ENCODE results near the gene DUS3L. TPM values are rescaled to one million over a fixed set of nuclear protein-coding genes. Genes with fewer than 3 reads are reported as not detected.

Gene DUS3L
- total RNA-seq, 1 donor from 2014 or later: 18.4 TPM

DNA sequence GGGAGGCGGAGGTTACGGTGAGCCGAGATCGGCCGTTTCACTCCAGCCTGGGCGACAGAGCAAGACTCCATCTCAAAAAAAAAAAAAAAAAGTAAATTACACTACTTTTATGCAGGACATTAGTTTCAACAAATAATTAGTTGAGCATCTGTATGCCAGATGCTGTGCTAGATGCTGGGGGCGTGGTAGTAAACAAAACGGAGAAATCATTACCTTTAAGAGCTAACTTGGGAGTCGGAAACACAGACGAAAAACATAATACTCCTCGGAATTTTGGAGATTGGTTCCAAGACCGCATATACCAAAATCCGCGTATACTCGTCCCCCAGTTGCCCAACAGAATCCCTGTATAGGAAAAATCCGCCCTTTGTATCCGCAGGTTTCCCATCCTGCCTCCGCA lies 1.3 kb upstream of the DUS3L start:
- no peaks in the 10 kb centered on the region for H3K9me3 Mint-ChIP-seq (ENCODE audit: low read depth)
- H3K36me3 Mint-ChIP-seq (ENCODE audit: low read depth): peaks cover 9% of the 10 kb centered on the region
- H3K27ac Mint-ChIP-seq (ENCODE audit: unreplicated experiment): no peak overlapping the region
- H3K4me1 Mint-ChIP-seq (ENCODE audit: low read depth): peaks cover 10% of the 10 kb centered on the region
- TF ChIP-seq, protein P1, sequence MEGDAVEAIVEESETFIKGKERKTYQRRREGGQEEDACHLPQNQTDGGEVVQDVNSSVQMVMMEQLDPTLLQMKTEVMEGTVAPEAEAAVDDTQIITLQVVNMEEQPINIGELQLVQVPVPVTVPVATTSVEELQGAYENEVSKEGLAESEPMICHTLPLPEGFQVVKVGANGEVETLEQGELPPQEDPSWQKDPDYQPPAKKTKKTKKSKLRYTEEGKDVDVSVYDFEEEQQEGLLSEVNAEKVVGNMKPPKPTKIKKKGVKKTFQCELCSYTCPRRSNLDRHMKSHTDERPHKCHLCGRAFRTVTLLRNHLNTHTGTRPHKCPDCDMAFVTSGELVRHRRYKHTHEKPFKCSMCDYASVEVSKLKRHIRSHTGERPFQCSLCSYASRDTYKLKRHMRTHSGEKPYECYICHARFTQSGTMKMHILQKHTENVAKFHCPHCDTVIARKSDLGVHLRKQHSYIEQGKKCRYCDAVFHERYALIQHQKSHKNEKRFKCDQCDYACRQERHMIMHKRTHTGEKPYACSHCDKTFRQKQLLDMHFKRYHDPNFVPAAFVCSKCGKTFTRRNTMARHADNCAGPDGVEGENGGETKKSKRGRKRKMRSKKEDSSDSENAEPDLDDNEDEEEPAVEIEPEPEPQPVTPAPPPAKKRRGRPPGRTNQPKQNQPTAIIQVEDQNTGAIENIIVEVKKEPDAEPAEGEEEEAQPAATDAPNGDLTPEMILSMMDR (IDR thresholded peaks at IDR 0.05): no peak
- H3K4me3 Mint-ChIP-seq (ENCODE audit: unreplicated experiment): no peak overlapping the region
- DNase-seq (ENCODE audit: low spot score): no peak
- H3K27me3 Mint-ChIP-seq (ENCODE audit: low read depth): no peaks in the 10 kb centered on the region

DNA sequence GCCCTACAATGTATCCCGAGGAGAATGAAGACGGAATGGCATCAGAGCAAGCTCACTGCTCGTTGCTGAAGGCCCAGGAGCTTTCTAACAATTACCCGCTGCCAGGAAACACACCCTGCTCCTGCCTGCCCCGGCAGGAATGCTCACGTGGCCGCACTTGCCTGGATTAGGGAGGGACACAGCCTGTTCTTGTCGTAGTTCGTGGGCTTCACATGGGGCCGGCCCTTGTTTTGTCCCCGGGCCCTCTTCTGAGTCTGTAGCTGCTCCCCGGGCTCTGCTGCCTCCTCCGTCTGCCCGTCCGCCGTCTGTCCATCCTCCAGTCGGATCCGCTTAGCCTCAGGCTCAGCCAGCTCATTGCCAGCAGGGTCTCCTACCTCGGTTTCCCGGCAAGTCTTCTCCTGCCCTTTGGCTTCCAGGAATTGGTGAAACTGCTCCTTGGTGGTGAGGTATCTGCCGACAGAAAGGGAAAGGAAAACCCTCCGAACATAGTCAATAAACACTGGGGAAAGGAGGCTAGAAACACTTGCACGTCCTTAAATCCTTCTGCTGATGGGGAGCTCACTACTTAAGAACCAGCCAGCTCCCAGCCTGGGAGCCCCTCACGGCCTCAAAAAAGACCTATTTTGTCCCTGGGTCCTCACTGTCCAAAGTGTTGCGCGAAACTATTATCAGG lies 941 bp downstream of the DUS3L start:
- Mint-ChIP-seq H3K4me3 (ENCODE audit: unreplicated experiment) (peak overlapping the region; percentile 96), H3K27ac (ENCODE audit: unreplicated experiment) (peak overlapping the region; percentile 99), H3K4me1 (ENCODE audit: low read depth) (peaks cover 10% of the 10 kb centered on the region), H3K27me3 (ENCODE audit: low read depth) (no peaks in the 10 kb centered on the region), H3K36me3 (ENCODE audit: low read depth) (peaks cover 16% of the 10 kb centered on the region), H3K9me3 (ENCODE audit: low read depth) (no peaks in the 10 kb centered on the region)
- DNase-seq (ENCODE audit: low spot score): no peak
- TF ChIP-seq, protein P1 (IDR thresholded peaks at IDR 0.05): no peak

DNA sequence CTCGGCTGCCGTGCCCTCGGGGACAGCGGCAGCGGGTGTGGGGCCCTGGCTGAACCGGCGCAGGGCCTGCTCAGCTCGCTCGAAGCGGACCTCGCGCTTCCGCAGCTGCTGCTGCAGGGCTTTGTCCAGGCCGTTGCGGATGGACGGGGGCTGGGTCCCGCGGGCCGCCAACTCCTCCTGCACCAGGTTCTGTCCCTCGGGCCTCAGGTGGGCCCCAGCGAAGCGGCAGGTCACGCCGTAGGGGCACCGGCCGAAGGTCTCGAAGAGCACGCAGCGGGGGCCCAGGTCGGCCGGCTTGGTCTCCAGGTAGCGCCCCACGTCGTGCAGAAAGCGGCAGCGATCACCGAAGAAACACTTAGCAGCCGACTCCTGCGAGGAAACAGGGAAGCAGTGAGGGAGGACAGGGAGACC lies 1.6 kb downstream of the DUS3L start:
- Mint-ChIP-seq H3K4me1 (ENCODE audit: low read depth) (peaks cover 10% of the 10 kb centered on the region), H3K36me3 (ENCODE audit: low read depth) (peaks cover 16% of the 10 kb centered on the region), H3K4me3 (ENCODE audit: unreplicated experiment) (peak overlapping the region; percentile 12), H3K27me3 (ENCODE audit: low read depth) (no peaks in the 10 kb centered on the region), H3K27ac (ENCODE audit: unreplicated experiment) (no peak overlapping the region), H3K9me3 (ENCODE audit: low read depth) (no peaks in the 10 kb centered on the region)
- no peak for DNase-seq (ENCODE audit: low spot score)
- TF ChIP-seq, protein P1 (IDR thresholded peaks at IDR 0.05): no peak

DNA sequence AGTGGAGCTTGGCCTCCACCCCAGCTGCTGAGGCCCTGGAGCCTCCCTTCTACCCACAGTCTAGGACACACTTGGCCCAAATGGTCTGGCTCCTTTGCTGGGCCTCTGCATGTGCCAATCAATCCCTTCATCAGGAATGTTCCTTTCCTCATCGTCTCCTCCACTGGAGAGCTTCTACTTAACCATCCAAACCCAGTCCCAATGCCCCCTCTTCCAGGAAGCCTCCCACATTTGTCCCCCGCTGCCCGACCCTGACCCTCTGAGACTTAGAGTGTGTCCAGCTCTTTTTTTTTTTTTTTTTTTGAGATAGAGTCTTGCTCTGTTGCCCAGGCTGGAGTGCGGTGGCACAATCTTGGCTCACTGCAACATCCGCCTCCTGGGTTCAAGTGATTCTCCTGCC lies 2.5 kb downstream of the DUS3L start:
- Mint-ChIP-seq H3K36me3 (ENCODE audit: low read depth) (peaks cover 16% of the 10 kb centered on the region), H3K9me3 (ENCODE audit: low read depth) (no peaks in the 10 kb centered on the region), H3K4me3 (ENCODE audit: unreplicated experiment) (no peak overlapping the region), H3K27ac (ENCODE audit: unreplicated experiment) (no peak overlapping the region), H3K4me1 (ENCODE audit: low read depth) (peaks cover 10% of the 10 kb centered on the region), H3K27me3 (ENCODE audit: low read depth) (no peaks in the 10 kb centered on the region)
- TF ChIP-seq, protein P1 (IDR thresholded peaks at IDR 0.05): no peak
- no peak for DNase-seq (ENCODE audit: low spot score)

DNA sequence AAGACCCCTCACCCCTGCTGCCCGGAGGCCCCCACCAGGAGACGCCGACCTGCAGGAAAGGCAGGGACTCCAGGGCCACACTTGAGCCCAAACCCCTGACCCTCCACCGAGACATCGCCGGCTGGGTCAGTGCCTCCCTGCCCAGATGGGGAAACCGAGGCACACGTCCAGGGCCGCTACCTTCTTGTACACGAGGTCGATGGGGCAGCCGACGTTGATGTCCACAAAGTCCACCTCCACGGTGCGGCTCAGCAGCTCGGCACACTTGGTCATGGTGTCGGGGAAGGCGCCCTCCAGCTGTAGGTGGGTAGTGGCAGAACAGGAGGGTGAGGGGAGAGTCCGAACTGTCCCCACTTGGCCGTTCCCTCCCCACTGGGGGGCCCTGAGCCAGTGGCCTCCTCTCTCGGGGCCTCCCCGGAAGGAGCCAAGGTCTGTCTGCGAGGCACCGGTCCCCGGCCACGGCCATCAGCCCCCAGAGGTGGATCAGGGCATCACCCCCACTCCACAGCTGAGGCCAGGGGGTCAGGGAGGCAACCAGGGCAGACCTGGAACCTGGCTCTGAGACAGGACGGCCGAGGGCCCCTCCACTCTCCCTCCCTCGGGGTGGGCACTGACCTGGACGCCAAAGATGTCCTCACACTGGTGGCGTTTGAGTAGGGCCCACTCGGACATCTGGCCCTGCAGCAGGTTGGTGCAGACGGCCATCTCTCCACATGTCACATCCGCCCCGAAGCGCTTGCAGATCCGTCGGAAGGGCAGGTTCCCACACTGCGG lies 3.4 kb downstream of the DUS3L start:
- no peaks in the 10 kb centered on the region for H3K27me3 Mint-ChIP-seq (ENCODE audit: low read depth)
- H3K9me3 Mint-ChIP-seq (ENCODE audit: low read depth): no peaks in the 10 kb centered on the region
- no peak for DNase-seq (ENCODE audit: low spot score)
- no peak overlapping the region for H3K27ac Mint-ChIP-seq (ENCODE audit: unreplicated experiment)
- peaks cover 16% of the 10 kb centered on the region for H3K36me3 Mint-ChIP-seq (ENCODE audit: low read depth)
- TF ChIP-seq, protein P1 (IDR thresholded peaks at IDR 0.05): no peak
- H3K4me3 Mint-ChIP-seq (ENCODE audit: unreplicated experiment): no peak overlapping the region
- H3K4me1 Mint-ChIP-seq (ENCODE audit: low read depth): peaks cover 10% of the 10 kb centered on the region

Measured in chondrocyte (in vitro differentiated cells).